Measurements from ENCODE around the gene GRAP2. TPM values are rescaled to one million over a fixed set of nuclear protein-coding genes. Genes with fewer than 3 reads are reported as not detected.

GRAP2 gene
- total and polyA plus RNA-seq, 2 of the 8 experiments (the other 6 are each of a cell fraction or from before 2014, with no cell fraction given): 0.08 TPM; not detected in 1

GRCh38 chr22:39954584-39955055, 53.7 kb downstream of the GRAP2 start (continued):
- TF ChIP-seq ZNF274 (IDR thresholded peaks at IDR 0.05; ENCODE audit: borderline replicate concordance, extremely low read depth, low read length): no peak
- TF ChIP-seq BRCA1 (IDR thresholded peaks at IDR 0.05; ENCODE audit: low read depth, low read length): no peak
- no peak for TF ChIP-seq EP300 (IDR thresholded peaks at IDR 0.05; ENCODE audit: borderline replicate concordance in 1 of 2, low read depth in 2 of 2, low read length in 2 of 2)
- TF ChIP-seq MAFK (IDR thresholded peaks at IDR 0.05; ENCODE audit: low read depth, low read length): no peak
- no peak for TF ChIP-seq KDM5A (IDR thresholded peaks at IDR 0.05; ENCODE audit: low read length)
- TF ChIP-seq, protein P1, sequence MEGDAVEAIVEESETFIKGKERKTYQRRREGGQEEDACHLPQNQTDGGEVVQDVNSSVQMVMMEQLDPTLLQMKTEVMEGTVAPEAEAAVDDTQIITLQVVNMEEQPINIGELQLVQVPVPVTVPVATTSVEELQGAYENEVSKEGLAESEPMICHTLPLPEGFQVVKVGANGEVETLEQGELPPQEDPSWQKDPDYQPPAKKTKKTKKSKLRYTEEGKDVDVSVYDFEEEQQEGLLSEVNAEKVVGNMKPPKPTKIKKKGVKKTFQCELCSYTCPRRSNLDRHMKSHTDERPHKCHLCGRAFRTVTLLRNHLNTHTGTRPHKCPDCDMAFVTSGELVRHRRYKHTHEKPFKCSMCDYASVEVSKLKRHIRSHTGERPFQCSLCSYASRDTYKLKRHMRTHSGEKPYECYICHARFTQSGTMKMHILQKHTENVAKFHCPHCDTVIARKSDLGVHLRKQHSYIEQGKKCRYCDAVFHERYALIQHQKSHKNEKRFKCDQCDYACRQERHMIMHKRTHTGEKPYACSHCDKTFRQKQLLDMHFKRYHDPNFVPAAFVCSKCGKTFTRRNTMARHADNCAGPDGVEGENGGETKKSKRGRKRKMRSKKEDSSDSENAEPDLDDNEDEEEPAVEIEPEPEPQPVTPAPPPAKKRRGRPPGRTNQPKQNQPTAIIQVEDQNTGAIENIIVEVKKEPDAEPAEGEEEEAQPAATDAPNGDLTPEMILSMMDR (IDR thresholded peaks at IDR 0.05; ENCODE audit: control extremely low read depth in 1 of 3, insufficient read depth in 1 of 3, low read depth in 1 of 3, low read length in 3 of 3): no peak
- no peak for TF ChIP-seq RAD21 (IDR thresholded peaks at IDR 0.05 in 1 of 2, conservative IDR thresholded peaks at IDR 0.05 in 1 of 2; ENCODE audit: low read depth in 2 of 2, low read length in 2 of 2)

All from H1 (cell line).